Fibroblast of lung (primary cell): ENCODE measurements around the gene SPATA9.

Source experiments
- CTCF ChIP-seq, 2 donors: IDR thresholded peaks in 1 of 2; conservative IDR thresholded peaks in 1 of 2; 1 replicate in 1 of 2; 2 replicates in 1 of 2; pipeline ENCODE4 v1.5.1; 2011 to 2012; ENCODE audit warnings: low read length in 2 of 2, control low read depth in 1 of 2, inconsistent platforms in 1 of 2, low read depth in 1 of 2, mild to moderate bottlenecking in 1 of 2
- EZH2 ChIP-seq: IDR thresholded peaks from 2 replicates; pipeline ENCODE4 v1.5.1; 2012; ENCODE audit warnings: low read length, control low read depth, mild to moderate bottlenecking; ENCODE audit errors: missing control alignments

GRCh38 chr5:95626701-95627100, 56.1 kb downstream of the SPATA9 start:
- TF ChIP-seq CTCF (conservative IDR thresholded peaks at IDR 0.05 in 1 of 2, IDR thresholded peaks at IDR 0.05 in 1 of 2; ENCODE audit: low read depth in 1 of 2, low read length in 2 of 2) (no peak), EZH2 (no peak)
